ENCODE measurements around the gene ZNF654. TPM values are rescaled to one million over a fixed set of nuclear protein-coding genes. Genes with fewer than 3 reads are reported as not detected.

The ZNF654 gene
- total and polyA plus RNA-seq, 2 of the 13 experiments (the other 11 are each of a cell fraction or from before 2014, with no cell fraction given) = 1.8 to 4.1 TPM

GRCh38 chr3:88058581-88059379 is at the start of gene ZNF654, which contains the start of gene CGGBP1 (continued):
- TF ChIP-seq SIN3A (IDR thresholded peaks at IDR 0.05; ENCODE audit: borderline replicate concordance, low read depth, low read length) = peak; percentile 61; the same call in 1 of the 2 replicates
- no peak for TF ChIP-seq ZNF251 (CRISPR knock-in tag; IDR thresholded peaks at IDR 0.05)
- peak; percentile 93 for TF ChIP-seq ELF1 (CRISPR knock-in tag; IDR thresholded peaks at IDR 0.05)
- no peak; the same call in 1 of the 2 replicates for TF ChIP-seq HNF1B (CRISPR knock-in tag; IDR thresholded peaks at IDR 0.05)
- no peak for TF ChIP-seq CENPT (CRISPR knock-in tag; IDR thresholded peaks at IDR 0.05; ENCODE audit: low read depth)
- TF ChIP-seq HIVEP1 (CRISPR knock-in tag; IDR thresholded peaks at IDR 0.05) = no peak
- TF ChIP-seq, protein P1, sequence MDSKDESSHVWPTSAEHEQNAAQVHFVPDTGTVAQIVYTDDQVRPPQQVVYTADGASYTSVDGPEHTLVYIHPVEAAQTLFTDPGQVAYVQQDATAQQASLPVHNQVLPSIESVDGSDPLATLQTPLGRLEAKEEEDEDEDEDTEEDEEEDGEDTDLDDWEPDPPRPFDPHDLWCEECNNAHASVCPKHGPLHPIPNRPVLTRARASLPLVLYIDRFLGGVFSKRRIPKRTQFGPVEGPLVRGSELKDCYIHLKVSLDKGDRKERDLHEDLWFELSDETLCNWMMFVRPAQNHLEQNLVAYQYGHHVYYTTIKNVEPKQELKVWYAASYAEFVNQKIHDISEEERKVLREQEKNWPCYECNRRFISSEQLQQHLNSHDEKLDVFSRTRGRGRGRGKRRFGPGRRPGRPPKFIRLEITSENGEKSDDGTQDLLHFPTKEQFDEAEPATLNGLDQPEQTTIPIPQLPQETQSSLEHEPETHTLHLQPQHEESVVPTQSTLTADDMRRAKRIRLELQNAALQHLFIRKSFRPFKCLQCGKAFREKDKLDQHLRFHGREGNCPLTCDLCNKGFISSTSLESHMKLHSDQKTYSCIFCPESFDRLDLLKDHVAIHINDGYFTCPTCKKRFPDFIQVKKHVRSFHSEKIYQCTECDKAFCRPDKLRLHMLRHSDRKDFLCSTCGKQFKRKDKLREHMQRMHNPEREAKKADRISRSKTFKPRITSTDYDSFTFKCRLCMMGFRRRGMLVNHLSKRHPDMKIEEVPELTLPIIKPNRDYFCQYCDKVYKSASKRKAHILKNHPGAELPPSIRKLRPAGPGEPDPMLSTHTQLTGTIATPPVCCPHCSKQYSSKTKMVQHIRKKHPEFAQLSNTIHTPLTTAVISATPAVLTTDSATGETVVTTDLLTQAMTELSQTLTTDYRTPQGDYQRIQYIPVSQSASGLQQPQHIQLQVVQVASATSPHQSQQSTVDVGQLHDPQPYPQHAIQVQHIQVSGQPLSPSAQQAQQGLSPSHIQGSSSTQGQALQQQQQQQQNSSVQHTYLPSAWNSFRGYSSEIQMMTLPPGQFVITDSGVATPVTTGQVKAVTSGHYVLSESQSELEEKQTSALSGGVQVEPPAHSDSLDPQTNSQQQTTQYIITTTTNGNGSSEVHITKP (CRISPR knock-in tag; IDR thresholded peaks at IDR 0.05; ENCODE audit: low read depth) = no peak
- TF ChIP-seq ZNF678 (CRISPR knock-in tag; IDR thresholded peaks at IDR 0.05) = no peak
- TF ChIP-seq, protein P2, sequence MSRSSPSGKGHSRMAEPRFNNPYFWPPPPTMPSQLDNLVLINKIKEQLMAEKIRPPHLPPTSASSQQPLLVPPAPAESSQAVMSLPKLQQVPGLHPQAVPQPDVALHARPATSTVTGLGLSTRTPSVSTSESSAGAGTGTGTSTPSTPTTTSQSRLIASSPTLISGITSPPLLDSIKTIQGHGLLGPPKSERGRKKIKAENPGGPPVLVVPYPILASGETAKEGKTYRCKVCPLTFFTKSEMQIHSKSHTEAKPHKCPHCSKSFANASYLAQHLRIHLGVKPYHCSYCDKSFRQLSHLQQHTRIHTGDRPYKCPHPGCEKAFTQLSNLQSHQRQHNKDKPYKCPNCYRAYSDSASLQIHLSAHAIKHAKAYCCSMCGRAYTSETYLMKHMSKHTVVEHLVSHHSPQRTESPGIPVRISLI (CRISPR knock-in tag; IDR thresholded peaks at IDR 0.05; ENCODE audit: borderline replicate concordance) = no peak
- TF ChIP-seq TBP (CRISPR knock-in tag; IDR thresholded peaks at IDR 0.05) = no peak
- no peak for TF ChIP-seq SOX13 (IDR thresholded peaks at IDR 0.05)
- no peak for TF ChIP-seq SOX13 (CRISPR knock-in tag; conservative IDR thresholded peaks at IDR 0.05 in 1 of 2, IDR thresholded peaks at IDR 0.05 in 1 of 2)
- peak; percentile 42 for TF ChIP-seq TAF15 (IDR thresholded peaks at IDR 0.05; ENCODE audit: low read depth, low read length, poor library complexity, severe bottlenecking)
- TF ChIP-seq SMARCE1 (IDR thresholded peaks at IDR 0.05; ENCODE audit: borderline replicate concordance) = no peak
- no peak for TF ChIP-seq MBNL3 (CRISPR knock-in tag; conservative IDR thresholded peaks at IDR 0.05)
- TF ChIP-seq MEIS2 (CRISPR knock-in tag; IDR thresholded peaks at IDR 0.05) = 0 out of 2 replicates have a peak, but pooled peaks have one; percentile 46
- no peak for TF ChIP-seq ZBTB21 (CRISPR knock-in tag; IDR thresholded peaks at IDR 0.05)
- no peak for TF ChIP-seq ZNF17 (CRISPR knock-in tag; IDR thresholded peaks at IDR 0.05)
- no peak for TF ChIP-seq ZNF263 (CRISPR knock-in tag; IDR thresholded peaks at IDR 0.05)
- no peak for TF ChIP-seq SMAD1 (CRISPR knock-in tag; IDR thresholded peaks at IDR 0.05; ENCODE audit: borderline replicate concordance, low read depth)
- TF ChIP-seq THAP7 (CRISPR knock-in tag; IDR thresholded peaks at IDR 0.05) = no peak
- TF ChIP-seq, protein P3, sequence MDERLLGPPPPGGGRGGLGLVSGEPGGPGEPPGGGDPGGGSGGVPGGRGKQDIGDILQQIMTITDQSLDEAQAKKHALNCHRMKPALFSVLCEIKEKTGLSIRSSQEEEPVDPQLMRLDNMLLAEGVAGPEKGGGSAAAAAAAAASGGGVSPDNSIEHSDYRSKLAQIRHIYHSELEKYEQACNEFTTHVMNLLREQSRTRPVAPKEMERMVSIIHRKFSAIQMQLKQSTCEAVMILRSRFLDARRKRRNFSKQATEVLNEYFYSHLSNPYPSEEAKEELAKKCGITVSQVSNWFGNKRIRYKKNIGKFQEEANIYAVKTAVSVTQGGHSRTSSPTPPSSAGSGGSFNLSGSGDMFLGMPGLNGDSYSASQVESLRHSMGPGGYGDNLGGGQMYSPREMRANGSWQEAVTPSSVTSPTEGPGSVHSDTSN (CRISPR knock-in tag; IDR thresholded peaks at IDR 0.05) = peak; percentile 97

Measured in HepG2 (cell line).